Parathyroid adenoma (tissue), 2 donors: ENCODE results near the gene BOLA3.
"Not testable (repeated sequence)": the region's sequence is repeated elsewhere in the genome, so short reads cannot be mapped to it uniquely, and the experiment has no call there.

ENCODE experiments used
- H2AFZ ChIP-seq: fragments of 300-600 bp; sonication (generic); one replicate; pipeline ENCODE4 v1.7.0; 2017; ENCODE audit warnings: antibody characterized with exemption, mild to moderate bottlenecking
- H3K27ac ChIP-seq: fragments of 300-600 bp; sonication (generic); one replicate; pipeline ENCODE4 v1.7.0; 2017
- H3K27me3 ChIP-seq: fragments of 300-600 bp; sonication (generic); one replicate; pipeline ENCODE4 v1.7.0; 2017; ENCODE audit warnings: low read length; ENCODE audit not compliant: control insufficient read depth, insufficient read depth
- H3K36me3 ChIP-seq: fragments of 300-600 bp; sonication (generic); one replicate; pipeline ENCODE4 v1.7.0; 2017; ENCODE audit warnings: low read length; ENCODE audit not compliant: control insufficient read depth, insufficient read depth
- H3K4me1 ChIP-seq: fragments of 300-600 bp; sonication (generic); one replicate; pipeline ENCODE4 v1.7.0; 2017; ENCODE audit warnings: control low read depth
- H3K4me2 ChIP-seq: fragments of 300-600 bp; sonication (generic); one replicate; pipeline ENCODE4 v1.7.0; 2017; ENCODE audit warnings: low read length
- H3K4me3 ChIP-seq: fragments of 300-600 bp; sonication (generic); one replicate; pipeline ENCODE4 v1.7.0; 2017; ENCODE audit warnings: low read depth, low read length
- H3K79me2 ChIP-seq: fragments of 300-600 bp; sonication (generic); one replicate; pipeline ENCODE4 v1.7.0; 2017; ENCODE audit warnings: control low read depth
- H3K9ac ChIP-seq: fragments of 300-600 bp; sonication (generic); one replicate; pipeline ENCODE4 v1.7.0; 2017; ENCODE audit warnings: mild to moderate bottlenecking
- H3K9me3 ChIP-seq: fragments of 300-600 bp; sonication (generic); one replicate; pipeline ENCODE4 v1.7.0; 2017; ENCODE audit warnings: low read length; ENCODE audit not compliant: control insufficient read depth
- CTCF ChIP-seq: fragments of 300-600 bp; sonication (generic); IDR thresholded peaks from one replicate; pipeline ENCODE4 v1.7.0; 2017; ENCODE audit warnings: antibody characterized with exemption, mild to moderate bottlenecking
- donor health status: primary hyperparathyroidism.

The BOLA3 gene

GRCh38 chr2:74131901-74132300, 15.8 kb downstream of the BOLA3 start:
- Histone ChIP-seq H2AFZ (no peak overlapping the region), H3K79me2 (no peaks in the 10 kb centered on the region), H3K27ac (no peak overlapping the region), H3K9ac (no peak overlapping the region), H3K4me3 (no peak overlapping the region), H3K36me3 (no peaks in the 10 kb centered on the region), H3K4me1 (no peaks in the 10 kb centered on the region), H3K27me3 (no peaks in the 10 kb centered on the region), H3K4me2 (no peak overlapping the region), H3K9me3 (no peaks in the 10 kb centered on the region)
- TF ChIP-seq CTCF = no peak

GRCh38 chr2:74130211-74130995, 17.3 kb downstream of the BOLA3 start:
- H3K4me3 ChIP-seq = no peak overlapping the region
- H2AFZ ChIP-seq = no peak overlapping the region
- H3K4me1 ChIP-seq = no peaks in the 10 kb centered on the region
- no peaks in the 10 kb centered on the region for H3K27me3 ChIP-seq
- H3K9ac ChIP-seq = no peak overlapping the region
- H3K9me3 ChIP-seq = no peaks in the 10 kb centered on the region
- no peak for TF ChIP-seq CTCF
- H3K36me3 ChIP-seq = no peaks in the 10 kb centered on the region
- no peaks in the 10 kb centered on the region for H3K79me2 ChIP-seq
- no peak overlapping the region for H3K27ac ChIP-seq
- no peak overlapping the region for H3K4me2 ChIP-seq

- Histone ChIP-seq H3K27ac (no peak overlapping the region), H3K27me3 (no peaks in the 10 kb centered on the region), H3K9me3 (no peaks in the 10 kb centered on the region), H3K9ac (no peak overlapping the region), H2AFZ (no peak overlapping the region), H3K4me3 (no peak overlapping the region), H3K4me2 (no peak overlapping the region), H3K36me3 (no peaks in the 10 kb centered on the region), H3K4me1 (no peaks in the 10 kb centered on the region), H3K79me2 (no peaks in the 10 kb centered on the region)
- no peak for TF ChIP-seq CTCF
Measured at GRCh38 chr2:74128206-74128605, 19.5 kb downstream of the BOLA3 start.

- H3K27ac ChIP-seq, H3K36me3 ChIP-seq, H3K27me3 ChIP-seq, H3K9ac ChIP-seq, H3K4me2 ChIP-seq, H2AFZ ChIP-seq, H3K79me2 ChIP-seq, H3K9me3 ChIP-seq, H3K4me3 ChIP-seq, H3K4me1 ChIP-seq: not testable (repeated sequence)
Measured at GRCh38 chr2:74123955-74124354, 23.8 kb downstream of the BOLA3 start.

GRCh38 chr2:74121846-74122245, 25.9 kb downstream of the BOLA3 start:
- not testable (repeated sequence) for H3K27me3 ChIP-seq, H3K79me2 ChIP-seq, H3K4me2 ChIP-seq, H3K36me3 ChIP-seq, H3K4me1 ChIP-seq, H2AFZ ChIP-seq, H3K9me3 ChIP-seq, H3K27ac ChIP-seq, H3K9ac ChIP-seq, H3K4me3 ChIP-seq
